Measurements from ENCODE around the gene TM9SF2. TPM values are rescaled to one million over a fixed set of nuclear protein-coding genes. Genes with fewer than 3 reads are reported as not detected.

TM9SF2 gene
- total and polyA plus RNA-seq, 9 of the 15 experiments (the other 6 are each of a cell fraction or from before 2014, with no cell fraction given): 23.3 to 83.2 (median 55.1) TPM

GRCh38 chr13:99582511-99582910 is 81.2 kb downstream of the TM9SF2 start (continued):
- TF ChIP-seq ELF4 (CRISPR knock-in tag; IDR thresholded peaks at IDR 0.05) (0 out of 2 replicates have a peak, but pooled peaks have one; percentile 14), MIER1 (IDR thresholded peaks at IDR 0.05; ENCODE audit: low read depth) (no peak), TAL1 (IDR thresholded peaks at IDR 0.05) (peak; percentile 80), ZNF449 (CRISPR knock-in tag; IDR thresholded peaks at IDR 0.05) (no peak), GABPA (tag; conservative IDR thresholded peaks at IDR 0.05; ENCODE audit: low read depth) (no peak), KLF6 (CRISPR knock-in tag; IDR thresholded peaks at IDR 0.05; ENCODE audit: borderline replicate concordance) (no peak), NCOR1 (IDR thresholded peaks at IDR 0.05) (peak; percentile 71), NCOA2 (IDR thresholded peaks at IDR 0.05; ENCODE audit: partially characterized antibody in 2 of 2) (no peak), MAFG (tag; conservative IDR thresholded peaks at IDR 0.05) (0 out of 2 replicates have a peak, but pooled peaks have one; percentile 7), ZNF766 (CRISPR knock-in tag; conservative IDR thresholded peaks at IDR 0.05) (no peak), NFIC (IDR thresholded peaks at IDR 0.05) (0 out of 2 replicates have a peak, but pooled peaks have one; percentile 20), ZNF282 (CRISPR knock-in tag; IDR thresholded peaks at IDR 0.05) (no peak), CBFA2T3 (IDR thresholded peaks at IDR 0.05) (peak; percentile 84), RBBP5 (IDR thresholded peaks at IDR 0.05; ENCODE audit: borderline replicate concordance, insufficient read depth, low read length, poor library complexity, severe bottlenecking) (no peak), MYNN (IDR thresholded peaks at IDR 0.05) (no peak), MYNN (CRISPR knock-in tag; IDR thresholded peaks at IDR 0.05) (no peak), CREB1 (IDR thresholded peaks at IDR 0.05) (no peak), CREB1 (CRISPR knock-in tag; IDR thresholded peaks at IDR 0.05) (no peak), RCOR1 (IDR thresholded peaks at IDR 0.05; ENCODE audit: borderline replicate concordance in 1 of 2, low read depth in 2 of 2, low read length in 2 of 2) (0 out of 4 replicates have a peak, but pooled peaks of 1 of the 2 experiments have one; percentile 25), ZBTB49 (CRISPR knock-in tag; IDR thresholded peaks at IDR 0.05; ENCODE audit: borderline replicate concordance) (no peak), NEUROD1 (IDR thresholded peaks at IDR 0.05; ENCODE audit: borderline replicate concordance, low read depth, low read length, partially characterized antibody) (no peak), POLR2B (IDR thresholded peaks at IDR 0.05; ENCODE audit: low read depth, partially characterized antibody) (no peak), E4F1 (CRISPR knock-in tag; IDR thresholded peaks at IDR 0.05; ENCODE audit: borderline replicate concordance) (no peak)
